HG03342 (cell line): ENCODE measurements around the gene NTN5.
"Not testable (repeated sequence)": the region's sequence is repeated elsewhere in the genome, so short reads cannot be mapped to it uniquely, and the experiment has no call there.

Experiments
- ATAC-seq: cut with Tn5 transposase; IDR thresholded peaks from one replicate; pipeline ENCODE4 v1.9.1; 2021; ENCODE audit warnings: mild to moderate bottlenecking, moderate library complexity; ENCODE audit not compliant: unreplicated experiment

Gene NTN5

GRCh38 chr19:48670699-48671445, 1.9 kb downstream of the NTN5 start:
- ATAC-seq, result no peak

GRCh38 chr19:48669903-48670668, 2.7 kb downstream of the NTN5 start:
- no peak for ATAC-seq

- ATAC-seq, result no peak
Observed at GRCh38 chr19:48668761-48669160, 4.1 kb downstream of the NTN5 start.

GRCh38 chr19:48668332-48668731, 4.5 kb downstream of the NTN5 start:
- ATAC-seq, result no peak

- ATAC-seq, result no peak
Observed at GRCh38 chr19:48665786-48666185, 7.0 kb downstream of the NTN5 start.

GRCh38 chr19:48664476-48664875, 8.3 kb downstream of the NTN5 start:
- ATAC-seq, result no peak

GRCh38 chr19:48663667-48664066, 9.2 kb downstream of the NTN5 start:
- ATAC-seq, result no peak

GRCh38 chr19:48661711-48662090, 11.1 kb downstream of the NTN5 start:
- ATAC-seq, result no peak

- peak; percentile 69 for ATAC-seq
Observed at GRCh38 chr19:48660852-48661710, 11.7 kb downstream of the NTN5 start.

GRCh38 chr19:48659768-48660167, 13.0 kb downstream of the NTN5 start:
- ATAC-seq, result no peak

GRCh38 chr19:48658483-48658882, 14.3 kb downstream of the NTN5 start:
- ATAC-seq, result no peak

- not testable (repeated sequence) for ATAC-seq
Observed at GRCh38 chr19:48657828-48658227, 15.0 kb downstream of the NTN5 start.

- no peak for ATAC-seq
Observed at GRCh38 chr19:48656840-48657474, 15.9 kb downstream of the NTN5 start.

- ATAC-seq, result no peak
Observed at GRCh38 chr19:48654299-48655059, 18.3 kb downstream of the NTN5 start.

- ATAC-seq, result no peak
Observed at GRCh38 chr19:48651683-48652048, 21.2 kb downstream of the NTN5 start.

GRCh38 chr19:48650974-48651682, 21.7 kb downstream of the NTN5 start:
- ATAC-seq, result no peak

- ATAC-seq, result no peak
Observed at GRCh38 chr19:48648134-48648533, 24.7 kb downstream of the NTN5 start.

GRCh38 chr19:48646722-48647216, 26.0 kb downstream of the NTN5 start:
- ATAC-seq, result no peak

- peak; percentile 72 for ATAC-seq
Observed at GRCh38 chr19:48646001-48646721, 26.7 kb downstream of the NTN5 start, which contains the start of gene CA11. TSS of gene CA11 (minus strand) at chr19:48646187. CDS start at chr19:48645632, 555 bp downstream.
